ENCODE measurements around the gene LGALS12. TPM values are rescaled to one million over a fixed set of nuclear protein-coding genes. Genes with fewer than 3 reads are reported as not detected.
A peak's percentile ranks its signal among the peaks of the same experiment; 100 is the strongest.
"Not testable (repeated sequence)": the region's sequence is repeated elsewhere in the genome, so short reads cannot be mapped to it uniquely, and the experiment has no call there.

Gene LGALS12
- total RNA-seq, 1 donor from 2014 or later: not detected

DNA sequence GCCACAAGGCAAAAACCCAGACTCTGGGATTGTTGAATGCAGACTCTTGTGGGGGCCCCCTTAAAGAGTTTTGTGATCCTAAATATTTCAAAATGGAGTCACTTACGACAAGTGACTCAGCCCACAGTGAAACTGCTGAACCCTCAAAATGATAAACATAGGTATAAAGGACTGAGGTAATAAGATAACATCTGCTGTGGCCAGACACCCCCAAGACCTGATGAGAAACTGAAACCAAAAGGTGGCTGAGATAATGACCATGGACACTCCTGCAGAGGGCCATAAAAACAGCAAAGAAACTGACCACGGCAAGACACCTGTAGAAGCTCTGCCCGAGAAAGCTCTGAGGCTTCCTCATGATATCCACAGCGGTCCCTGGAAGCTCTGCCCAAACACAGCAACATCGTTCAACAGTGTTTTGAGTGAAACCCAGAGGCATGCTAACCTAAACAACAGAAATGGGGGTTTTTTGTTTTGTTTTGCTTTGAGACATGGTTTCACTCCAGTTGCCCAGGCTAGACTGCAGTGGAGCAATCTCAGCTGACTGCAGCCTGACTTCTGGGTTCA is 29.1 kb downstream of the LGALS12 start:
- Mint-ChIP-seq H3K4me1 (ENCODE audit: low read depth, unreplicated experiment) (peaks cover 32% of the 10 kb centered on the region), H3K27ac (ENCODE audit: unreplicated experiment) (no peak overlapping the region), H3K27me3 (ENCODE audit: unreplicated experiment) (peaks cover 6% of the 10 kb centered on the region)

DNA sequence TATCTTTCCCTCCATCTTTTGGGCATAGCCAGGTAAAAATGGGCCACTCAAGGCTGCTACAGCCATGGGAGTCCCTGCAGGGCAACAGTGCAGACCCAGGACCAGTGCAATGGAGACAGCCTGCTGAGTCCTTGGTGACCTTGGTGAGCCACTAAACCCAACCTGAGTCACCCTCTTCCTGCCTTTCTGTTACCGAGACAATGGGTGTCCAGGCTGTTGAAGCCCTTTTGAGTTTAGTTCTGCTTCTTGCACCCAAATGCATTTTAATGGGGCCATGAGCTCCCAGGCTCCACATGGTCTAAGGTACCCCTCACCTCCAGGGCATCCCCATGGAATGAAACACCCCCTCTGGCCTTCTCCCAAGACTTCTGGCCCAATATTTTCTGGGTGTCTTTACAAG is 29.9 kb downstream of the LGALS12 start:
- TF ChIP-seq, protein P1, sequence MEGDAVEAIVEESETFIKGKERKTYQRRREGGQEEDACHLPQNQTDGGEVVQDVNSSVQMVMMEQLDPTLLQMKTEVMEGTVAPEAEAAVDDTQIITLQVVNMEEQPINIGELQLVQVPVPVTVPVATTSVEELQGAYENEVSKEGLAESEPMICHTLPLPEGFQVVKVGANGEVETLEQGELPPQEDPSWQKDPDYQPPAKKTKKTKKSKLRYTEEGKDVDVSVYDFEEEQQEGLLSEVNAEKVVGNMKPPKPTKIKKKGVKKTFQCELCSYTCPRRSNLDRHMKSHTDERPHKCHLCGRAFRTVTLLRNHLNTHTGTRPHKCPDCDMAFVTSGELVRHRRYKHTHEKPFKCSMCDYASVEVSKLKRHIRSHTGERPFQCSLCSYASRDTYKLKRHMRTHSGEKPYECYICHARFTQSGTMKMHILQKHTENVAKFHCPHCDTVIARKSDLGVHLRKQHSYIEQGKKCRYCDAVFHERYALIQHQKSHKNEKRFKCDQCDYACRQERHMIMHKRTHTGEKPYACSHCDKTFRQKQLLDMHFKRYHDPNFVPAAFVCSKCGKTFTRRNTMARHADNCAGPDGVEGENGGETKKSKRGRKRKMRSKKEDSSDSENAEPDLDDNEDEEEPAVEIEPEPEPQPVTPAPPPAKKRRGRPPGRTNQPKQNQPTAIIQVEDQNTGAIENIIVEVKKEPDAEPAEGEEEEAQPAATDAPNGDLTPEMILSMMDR (IDR thresholded peaks at IDR 0.05; ENCODE audit: partially characterized antibody, unreplicated experiment): no peak
- Mint-ChIP-seq H3K27ac (ENCODE audit: unreplicated experiment) (no peak overlapping the region), H3K36me3 (ENCODE audit: unreplicated experiment) (no peaks in the 10 kb centered on the region), H3K4me3 (ENCODE audit: unreplicated experiment) (no peak overlapping the region), H3K4me1 (ENCODE audit: low read depth, unreplicated experiment) (peaks cover 29% of the 10 kb centered on the region), H3K9me3 (ENCODE audit: unreplicated experiment) (no peaks in the 10 kb centered on the region), H3K27me3 (ENCODE audit: unreplicated experiment) (peaks cover 6% of the 10 kb centered on the region)
- DNase-seq: no peak

More for the DNA sequence above, 29.1 kb downstream of the LGALS12 start:
- H3K4me3 Mint-ChIP-seq (ENCODE audit: unreplicated experiment): no peak overlapping the region
- H3K36me3 Mint-ChIP-seq (ENCODE audit: unreplicated experiment): no peaks in the 10 kb centered on the region
- TF ChIP-seq, protein P1 (IDR thresholded peaks at IDR 0.05; ENCODE audit: partially characterized antibody, unreplicated experiment): no peak
- peaks cover 1% of the 10 kb centered on the region for H3K9me3 Mint-ChIP-seq (ENCODE audit: unreplicated experiment)
- no peak for DNase-seq

DNA sequence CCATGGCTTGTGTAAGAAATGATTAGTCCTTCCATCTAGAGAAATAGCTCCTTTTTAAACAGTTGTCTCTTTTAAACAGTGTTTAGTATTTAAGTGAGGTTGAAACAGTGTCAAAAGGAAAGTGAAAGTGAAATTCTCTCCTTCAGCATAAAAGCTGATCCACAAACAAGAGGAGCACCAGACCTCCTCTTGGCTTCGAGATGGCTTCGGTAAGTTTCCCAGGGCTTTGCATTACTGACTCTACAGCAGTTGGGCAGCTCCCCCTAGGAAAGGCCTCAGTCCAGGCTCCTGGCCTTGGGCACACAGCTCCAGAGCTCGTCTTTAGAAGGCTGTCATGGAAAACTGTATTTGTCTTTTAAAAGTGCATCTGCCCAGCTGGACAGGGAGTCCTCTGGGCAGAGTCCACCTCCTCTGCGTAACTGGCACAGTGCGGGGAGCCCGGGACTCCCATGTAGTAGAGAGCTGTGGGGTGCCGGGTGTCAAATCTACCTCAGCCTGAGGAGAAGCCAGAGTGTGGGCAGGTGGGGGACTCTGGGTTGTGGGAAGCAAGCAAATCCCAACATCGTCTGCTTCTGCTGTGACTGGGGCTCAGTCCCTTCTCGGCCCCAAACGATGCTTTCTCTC is 30.9 kb downstream of the LGALS12 start, which contains the start of gene PLAAT4:
PLAAT4 (plus strand) TSS at position 140 of the 624 bp plus-strand sequence; CDS start at position 201, 61 bp downstream.
- Mint-ChIP-seq H3K4me1 (ENCODE audit: low read depth, unreplicated experiment) (peaks cover 24% of the 10 kb centered on the region), H3K27ac (ENCODE audit: unreplicated experiment) (peak within 1 kb of the TSS; percentile 14), H3K27me3 (ENCODE audit: unreplicated experiment) (peaks cover 6% of the 10 kb centered on the region), H3K4me3 (ENCODE audit: unreplicated experiment) (peak within 1 kb of the TSS; percentile 12), H3K9me3 (ENCODE audit: unreplicated experiment) (no peaks in the 10 kb centered on the region), H3K36me3 (ENCODE audit: unreplicated experiment) (no peaks in the 10 kb centered on the region)
- DNase-seq: no peak
- TF ChIP-seq, protein P1 (IDR thresholded peaks at IDR 0.05; ENCODE audit: partially characterized antibody, unreplicated experiment): no peak

DNA sequence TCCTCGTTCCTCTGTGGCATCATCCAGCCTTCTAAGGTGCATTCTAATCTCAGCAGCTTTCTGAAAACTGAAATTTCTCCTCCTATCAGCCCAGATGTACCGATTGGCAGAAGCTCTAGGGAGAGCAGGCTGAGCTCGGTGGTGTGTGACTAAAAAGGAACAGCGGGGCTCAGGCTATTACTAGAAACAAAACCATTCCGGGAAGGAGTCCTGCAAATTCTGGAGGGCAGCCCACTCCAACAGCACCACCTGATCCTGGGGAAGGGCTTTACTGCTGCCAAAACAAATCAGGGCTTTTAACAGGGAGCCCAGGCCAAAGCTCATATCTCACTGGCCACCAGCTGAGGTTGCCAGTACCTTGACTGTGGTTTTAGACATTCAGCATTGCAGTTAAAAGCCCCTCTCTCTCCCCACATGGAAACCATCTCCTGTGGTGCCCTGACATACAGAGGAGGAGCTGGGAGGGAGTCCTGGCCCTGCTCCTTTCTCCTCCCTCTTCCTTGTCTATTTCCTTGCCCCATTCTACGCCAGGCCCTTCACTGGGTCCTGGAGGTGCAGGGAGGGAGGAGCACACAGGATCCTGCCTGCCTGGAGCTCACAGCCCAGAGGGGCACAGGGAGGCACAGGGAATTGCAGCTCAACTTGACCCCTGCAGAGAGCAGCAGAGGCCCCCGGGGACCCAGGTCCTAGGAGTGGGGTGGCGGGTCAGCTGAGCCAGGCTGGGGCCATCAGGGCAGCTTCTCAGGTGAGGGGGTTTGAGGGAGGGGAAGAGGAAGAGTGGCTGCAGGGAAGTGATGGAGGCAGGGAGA is 31.6 kb downstream of the LGALS12 start:
- Mint-ChIP-seq H3K27ac (ENCODE audit: unreplicated experiment) (peak overlapping the region; percentile 14), H3K27me3 (ENCODE audit: unreplicated experiment) (peaks cover 6% of the 10 kb centered on the region), H3K9me3 (ENCODE audit: unreplicated experiment) (no peaks in the 10 kb centered on the region), H3K4me1 (ENCODE audit: low read depth, unreplicated experiment) (peaks cover 19% of the 10 kb centered on the region), H3K36me3 (ENCODE audit: unreplicated experiment) (no peaks in the 10 kb centered on the region), H3K4me3 (ENCODE audit: unreplicated experiment) (peak overlapping the region; percentile 12)
- no peak for DNase-seq
- TF ChIP-seq, protein P1 (IDR thresholded peaks at IDR 0.05; ENCODE audit: partially characterized antibody, unreplicated experiment): no peak

DNA sequence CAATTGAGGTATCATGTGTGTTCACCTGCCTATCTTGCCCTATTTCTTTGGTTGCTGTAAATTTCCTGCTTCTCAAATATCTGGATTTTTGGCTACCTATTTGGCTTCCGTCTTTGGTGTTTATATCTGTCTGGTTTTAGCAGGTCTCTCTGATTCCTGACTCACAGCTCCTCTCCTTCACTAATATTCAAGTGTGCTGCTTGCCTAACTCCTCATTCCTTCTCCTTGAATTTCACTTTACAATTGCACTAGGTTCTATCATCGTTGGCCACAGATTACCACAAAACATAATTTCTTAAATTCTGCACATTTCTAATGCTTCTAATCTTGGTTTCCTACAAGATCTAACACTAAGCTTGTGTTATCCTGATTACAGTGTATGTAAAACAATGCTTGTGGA is 36.6 kb downstream of the LGALS12 start:
- H3K36me3 Mint-ChIP-seq (ENCODE audit: unreplicated experiment); H3K4me3 Mint-ChIP-seq (ENCODE audit: unreplicated experiment); H3K27ac Mint-ChIP-seq (ENCODE audit: unreplicated experiment); H3K27me3 Mint-ChIP-seq (ENCODE audit: unreplicated experiment); H3K9me3 Mint-ChIP-seq (ENCODE audit: unreplicated experiment); DNase-seq: not testable (repeated sequence)
- peaks cover 21% of the 10 kb centered on the region for H3K4me1 Mint-ChIP-seq (ENCODE audit: low read depth, unreplicated experiment)

All from glutamatergic neuron (in vitro differentiated cells).